HepG2 (cell line): ENCODE data around the gene PCP4L1. TPM values are rescaled to one million over a fixed set of nuclear protein-coding genes. Genes with fewer than 3 reads are reported as not detected.

Experiments
- ATAD3A ChIP-seq: sonication (generic); formaldehyde crosslinking; IDR thresholded peaks from 2 replicates; pipeline ENCODE4 v1.4.0; 2020; ENCODE audit warnings: missing genetic modification reagents
- HDAC1 ChIP-seq: sonication (generic); formaldehyde crosslinking; IDR thresholded peaks from 2 replicates; pipeline ENCODE4 v1.5.1; 2020; ENCODE audit warnings: mild to moderate bottlenecking, missing genetic modification reagents
- HNF1A ChIP-seq, 2 experiments: sonication (generic) in 1 of 2; formaldehyde crosslinking in 1 of 2; IDR thresholded peaks; 2 replicates each; pipeline versions ENCODE4 v1.4.0 to v1.6.1; 2016 to 2020; ENCODE audit warnings: borderline replicate concordance in 1 of 2, low read depth in 1 of 2, mild to moderate bottlenecking in 1 of 2, missing genetic modification reagents in 1 of 2
- NR3C1 ChIP-seq: sonication (generic); formaldehyde crosslinking; IDR thresholded peaks from 2 replicates; pipeline ENCODE4 v1.4.0; 2020; ENCODE audit warnings: missing genetic modification reagents
- PITX1 ChIP-seq: sonication (generic); formaldehyde crosslinking; IDR thresholded peaks from 2 replicates; pipeline ENCODE4 v1.5.1; 2020; ENCODE audit warnings: mild to moderate bottlenecking, missing genetic modification reagents
- PLRG1 ChIP-seq: fragments of 450-650 bp; conservative IDR thresholded peaks from 2 replicates; pipeline ENCODE4 v1.6.1; 2016
- SALL1 ChIP-seq: sonication (generic); formaldehyde crosslinking; IDR thresholded peaks from 2 replicates; pipeline ENCODE4 v1.8.0; 2022; ENCODE audit warnings: mild to moderate bottlenecking, missing genetic modification reagents
- STAG1 ChIP-seq: sonication (generic); formaldehyde crosslinking; IDR thresholded peaks from 2 replicates; pipeline ENCODE4 v1.4.0; 2020; ENCODE audit warnings: missing genetic modification reagents
- USF2 ChIP-seq, 2 experiments: sonication (generic) in 1 of 2; formaldehyde crosslinking in 1 of 2; IDR thresholded peaks; 2 replicates each; pipeline versions ENCODE4 v1.5.1 to v1.6.1; 2011 to 2020; ENCODE audit warnings: borderline replicate concordance in 1 of 2, low read depth in 1 of 2, low read length in 1 of 2, mild to moderate bottlenecking in 1 of 2, missing genetic modification reagents in 1 of 2, moderate library complexity in 1 of 2
- ZNF17 ChIP-seq: sonication (generic); formaldehyde crosslinking; IDR thresholded peaks from 2 replicates; pipeline ENCODE4 v1.5.0; 2020; ENCODE audit warnings: mild to moderate bottlenecking, missing genetic modification reagents
- ZNF24 ChIP-seq: fragments of 450-650 bp; IDR thresholded peaks from 2 replicates; pipeline ENCODE4 v1.6.1; 2017; ENCODE audit warnings: antibody characterized with exemption, mild to moderate bottlenecking
- ZNF362 ChIP-seq: sonication (generic); formaldehyde crosslinking; IDR thresholded peaks from 2 replicates; pipeline ENCODE4 v1.4.0; 2020; ENCODE audit warnings: missing genetic modification reagents, mild to moderate bottlenecking, borderline replicate concordance
- ZNF367 ChIP-seq: sonication (generic); formaldehyde crosslinking; IDR thresholded peaks from 2 replicates; pipeline ENCODE4 v1.4.0; 2020; ENCODE audit warnings: missing genetic modification reagents, borderline replicate concordance
- ZNF574 ChIP-seq: sonication (generic); formaldehyde crosslinking; IDR thresholded peaks from 2 replicates; pipeline ENCODE4 v1.4.0; 2020; ENCODE audit warnings: missing genetic modification reagents
- ZNF577 ChIP-seq: sonication (generic); formaldehyde crosslinking; IDR thresholded peaks from 2 replicates; pipeline ENCODE4 v1.4.0; 2020; ENCODE audit warnings: mild to moderate bottlenecking, low read depth, missing genetic modification reagents, borderline replicate concordance
- ZNF607 ChIP-seq: sonication (generic); formaldehyde crosslinking; IDR thresholded peaks from 2 replicates; pipeline ENCODE4 v1.5.1; 2020; ENCODE audit warnings: missing genetic modification reagents, mild to moderate bottlenecking, borderline replicate concordance
- ZNF678 ChIP-seq: sonication (generic); formaldehyde crosslinking; IDR thresholded peaks from 2 replicates; pipeline ENCODE4 v1.4.0; 2020; ENCODE audit warnings: mild to moderate bottlenecking, missing genetic modification reagents
- ZNF724P ChIP-seq: sonication (generic); formaldehyde crosslinking; IDR thresholded peaks from 2 replicates; pipeline ENCODE4 v1.8.0; 2022; ENCODE audit warnings: missing genetic modification reagents, borderline replicate concordance
- polyA plus RNA-seq, 8 experiments: library from polyadenylated mRNA; depleted of rRNA in 3 of 8; stranded (reverse) in 7 of 8; unstranded in 1 of 8; fragments of >200 nt; fragmentation: Illumina TruSeq in 4 of 8; extraction: Trizol in 4 of 8; gene quantifications; 2 replicates each; pipeline versions ENCODE4 v1.2.1 to v1.2.3, GENCODE V29; 2011 to 2016; ENCODE audit warnings: low read depth in 4 of 8, missing spikeins in 1 of 8, mixed read lengths in 1 of 8; ENCODE audit not compliant: insufficient read depth in 1 of 8
- total RNA-seq, 5 experiments: library from RNA; depleted of rRNA; stranded (reverse); fragments of >200 nt; fragmentation: Illumina TruSeq; extraction: Trizol; gene quantifications; 2 replicates each; pipeline ENCODE4 v1.2.3, GENCODE V29; 2016; ENCODE audit warnings: low read depth in 1 of 5

The PCP4L1 gene
- total and polyA plus RNA-seq, 2 of the 13 experiments (the other 11 are each of a cell fraction or from before 2014, with no cell fraction given): 0.28 TPM; not detected in 1

GRCh38 chr1:161314201-161314981 is 55.8 kb downstream of the PCP4L1 start, which contains the start of gene SDHC (continued):
- TF ChIP-seq HNF1A (IDR thresholded peaks at IDR 0.05; ENCODE audit: low read depth) (no peak), HNF1A (CRISPR knock-in tag; IDR thresholded peaks at IDR 0.05; ENCODE audit: borderline replicate concordance) (no peak), STAG1 (CRISPR knock-in tag) (peak; percentile 18; the same call in 1 of the 2 replicates), USF2 (IDR thresholded peaks at IDR 0.05; ENCODE audit: low read depth, low read length) (peak; percentile 68), USF2 (CRISPR knock-in tag; IDR thresholded peaks at IDR 0.05; ENCODE audit: borderline replicate concordance) (peak; percentile 91; the same call in 1 of the 2 replicates), ZNF367 (CRISPR knock-in tag) (peak; percentile 84), PITX1 (no peak), ZNF24 (no peak), ZNF17 (CRISPR knock-in tag) (no peak), SALL1 (CRISPR knock-in tag) (peak; percentile 59), ZNF678 (CRISPR knock-in tag) (no peak), ZNF577 (CRISPR knock-in tag) (no peak), ZNF607 (CRISPR knock-in tag) (peak; percentile 56; the same call in 1 of the 2 replicates), ATAD3A (CRISPR knock-in tag) (no peak), NR3C1 (CRISPR knock-in tag) (no peak), ZNF574 (CRISPR knock-in tag) (peak; percentile 66), ZNF362 (CRISPR knock-in tag) (peak; percentile 14; the same call in 1 of the 2 replicates), ZNF724P (CRISPR knock-in tag) (0 out of 2 replicates have a peak, but pooled peaks have one; percentile 30), HDAC1 (CRISPR knock-in tag) (peak; percentile 72; the same call in 1 of the 2 replicates), PLRG1 (no peak)
